Hypothalamus (tissue), 51 donors: ENCODE data around the gene WDR77.

ENCODE experiments used
- DNase-seq, 51 donors: peaks; one replicate each; lab custom pipeline; 2025; lab: John Stamatoyannopoulos, UW

Gene WDR77

GRCh38 chr1:111441573-111442192 is 7.4 kb downstream of the WDR77 start:
- DNase-seq = no peak

GRCh38 chr1:111439461-111440351 is 9.3 kb downstream of the WDR77 start:
- DNase-seq = no peak

DNA sequence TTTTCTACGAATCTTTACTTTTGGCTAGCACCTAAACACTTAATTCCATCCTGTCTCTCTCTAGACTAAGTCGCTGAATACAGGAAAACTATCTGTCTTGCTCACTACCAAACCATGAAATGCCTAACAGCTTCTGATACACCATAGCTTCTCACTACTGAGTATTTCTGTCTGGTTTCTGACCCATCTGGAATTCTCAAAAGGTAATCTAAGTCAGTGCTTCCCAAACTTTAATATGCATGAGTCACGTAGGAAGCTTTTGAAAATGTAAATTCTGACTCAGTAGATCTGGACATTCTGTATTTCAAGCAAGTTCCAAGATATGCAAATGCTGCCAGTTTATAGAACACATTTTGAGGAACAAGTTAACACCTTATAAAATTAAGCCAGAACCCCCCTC is 12.3 kb downstream of the WDR77 start:
- no peak for DNase-seq

DNA sequence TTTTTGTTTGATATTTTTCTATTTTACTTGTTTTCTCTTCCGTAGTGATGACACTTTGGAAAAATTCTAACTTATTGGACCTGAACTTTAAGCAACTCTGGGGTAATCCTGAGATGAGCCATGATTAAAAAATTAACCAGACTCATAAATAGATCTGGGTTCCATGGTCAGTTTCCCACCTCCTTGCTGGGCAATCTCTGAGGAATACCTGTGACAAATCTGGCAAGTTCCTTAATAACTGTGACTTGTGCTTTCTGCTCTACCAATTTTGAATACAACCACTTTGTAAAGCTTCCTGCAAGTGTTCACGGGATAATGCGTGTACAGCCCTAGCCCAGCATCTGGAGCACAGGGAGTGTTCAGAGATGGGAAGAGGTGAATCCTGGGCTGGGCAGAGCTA is 24.8 kb downstream of the WDR77 start:
- DNase-seq = no peak

DNA sequence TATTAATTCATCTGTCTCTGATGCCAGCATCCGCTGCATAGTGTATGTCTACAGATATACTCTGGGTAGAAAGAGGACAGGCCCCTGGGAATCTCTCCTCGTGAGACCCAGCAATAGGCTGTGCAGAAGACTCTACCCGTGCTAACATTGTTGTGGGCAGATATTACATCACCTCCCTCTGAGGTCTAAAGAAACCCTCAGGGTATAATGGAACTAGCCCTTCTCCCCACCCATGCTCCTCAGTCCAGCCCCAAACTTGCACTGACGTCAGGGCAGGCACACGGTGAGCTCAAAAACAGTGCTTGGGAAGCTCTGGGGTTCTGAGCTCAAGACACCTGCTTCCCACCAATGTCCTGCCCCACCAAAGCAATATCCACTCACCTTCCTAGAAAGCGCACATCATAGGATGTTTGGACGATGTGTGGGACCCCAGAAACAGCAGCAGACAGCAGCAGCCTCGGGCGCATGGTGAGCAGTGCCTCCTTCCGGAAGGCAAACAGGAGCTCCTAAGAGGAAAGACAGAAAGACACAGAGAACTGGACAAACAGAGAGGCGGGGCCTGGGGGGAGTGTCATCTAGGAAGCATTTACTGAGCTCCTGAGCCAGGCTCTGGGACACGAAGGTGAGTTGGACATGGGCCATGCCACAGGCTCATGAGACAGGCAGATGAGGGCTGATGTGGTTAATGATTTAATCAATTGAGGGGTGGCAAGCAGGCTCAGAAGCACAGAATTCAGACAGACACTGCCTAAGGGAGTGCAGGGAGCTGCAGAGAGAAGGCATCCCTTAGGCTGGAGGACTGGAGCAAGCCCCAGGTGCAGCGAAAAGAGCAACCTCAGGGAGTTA is 26.3 kb downstream of the WDR77 start:
- DNase-seq = no peak

DNA sequence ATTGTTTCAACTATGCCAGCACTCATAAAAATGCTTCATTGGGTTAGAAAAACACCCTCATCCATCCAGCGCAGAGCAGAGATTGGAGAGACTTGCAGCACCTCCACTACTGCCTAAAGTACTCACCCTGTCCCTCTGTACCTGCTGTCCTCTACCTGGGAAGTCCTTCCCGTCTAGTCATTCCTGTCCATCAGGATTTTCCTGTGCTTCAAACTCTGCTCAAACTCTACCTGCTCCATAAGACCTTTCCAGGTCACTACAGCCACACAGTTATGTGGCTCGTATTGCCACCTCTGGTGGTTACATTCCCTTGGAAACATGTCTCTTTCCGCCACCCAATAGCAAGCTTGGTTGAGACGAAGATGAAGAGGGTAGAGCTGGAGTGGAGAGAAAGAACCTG is 28.7 kb downstream of the WDR77 start:
- DNase-seq = no peak

DNA sequence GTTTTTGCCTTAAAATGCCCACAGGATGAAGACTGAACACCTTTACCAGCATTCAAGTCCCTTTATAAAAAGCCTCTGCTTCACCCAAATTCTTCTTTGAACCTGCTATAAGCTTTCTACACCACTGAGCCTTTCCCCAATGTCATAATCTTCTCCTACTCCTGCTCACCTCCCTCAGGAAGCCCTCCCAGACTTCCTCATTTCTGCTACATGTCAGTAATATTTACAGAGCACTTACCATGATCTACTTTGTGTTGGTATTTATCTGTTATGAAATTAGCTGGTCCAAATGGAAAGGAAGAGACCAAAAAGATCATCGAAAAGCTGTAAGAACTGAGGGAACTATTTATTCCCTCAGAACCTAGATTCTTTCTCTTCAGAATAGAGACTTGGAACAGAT is 30.0 kb downstream of the WDR77 start:
- no peak for DNase-seq

DNA sequence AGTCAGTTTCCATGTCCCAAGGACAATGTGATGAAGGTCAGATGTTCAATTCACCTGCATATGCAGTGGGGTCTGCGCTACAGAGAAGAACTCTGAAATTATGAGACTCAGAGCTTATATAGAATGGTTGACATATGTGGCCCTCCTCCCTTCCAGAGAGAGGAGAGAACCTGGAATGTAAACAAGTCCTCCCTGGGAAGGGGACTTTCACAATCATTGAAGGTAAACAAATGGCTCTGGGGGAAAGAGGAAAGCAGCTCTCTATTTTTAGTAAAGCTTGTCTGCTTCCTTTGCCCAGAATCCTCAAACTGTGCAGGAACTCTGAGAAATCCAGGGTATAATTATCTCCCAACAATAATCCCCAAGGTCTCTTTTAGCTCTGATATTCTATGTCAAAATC is 31.3 kb downstream of the WDR77 start:
- no peak for DNase-seq

- no peak for DNase-seq
Measured at GRCh38 chr1:111415461-111415860, 33.6 kb downstream of the WDR77 start.

DNA sequence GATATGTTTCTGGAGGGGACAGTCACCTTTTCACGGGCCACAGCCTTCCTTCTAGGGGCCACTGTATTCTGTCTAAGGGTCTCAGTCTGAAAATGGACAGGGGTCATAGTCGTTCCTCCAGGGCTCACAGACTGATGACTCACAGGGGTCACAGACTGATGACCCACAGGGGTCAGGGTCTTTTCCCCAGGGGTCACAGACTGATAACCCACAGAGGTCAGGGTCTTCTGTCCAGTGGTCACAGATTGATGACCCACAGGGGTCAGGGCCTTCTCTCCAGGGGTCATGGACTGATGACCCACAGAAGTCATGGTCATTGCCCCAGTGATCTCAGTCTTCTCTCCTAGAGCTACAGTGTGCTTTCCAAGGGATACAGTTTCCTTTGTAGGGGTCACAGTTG is 34.3 kb downstream of the WDR77 start:
- no peak for DNase-seq

DNA sequence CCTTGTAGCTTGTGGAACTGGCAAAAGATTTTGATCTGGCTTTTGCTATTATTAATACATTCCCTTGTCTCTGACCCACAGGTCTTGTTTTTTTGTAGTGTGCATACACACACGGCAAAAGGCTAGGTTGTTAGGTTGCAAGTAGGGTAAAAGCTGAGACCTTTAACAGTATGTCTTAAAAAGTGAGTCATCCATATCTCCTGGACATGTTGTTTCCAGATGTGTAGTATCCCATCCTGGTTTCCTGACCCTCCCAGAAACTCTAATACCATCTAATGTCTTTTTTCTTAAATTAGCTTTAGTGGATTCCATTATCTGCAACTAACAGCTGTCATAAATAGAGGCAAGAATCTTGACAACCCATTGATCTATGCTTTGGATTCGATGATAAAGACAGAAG is 36.2 kb downstream of the WDR77 start:
- DNase-seq = no peak

- DNase-seq = no peak
Measured at GRCh38 chr1:111407301-111407700, 41.8 kb downstream of the WDR77 start.

DNA sequence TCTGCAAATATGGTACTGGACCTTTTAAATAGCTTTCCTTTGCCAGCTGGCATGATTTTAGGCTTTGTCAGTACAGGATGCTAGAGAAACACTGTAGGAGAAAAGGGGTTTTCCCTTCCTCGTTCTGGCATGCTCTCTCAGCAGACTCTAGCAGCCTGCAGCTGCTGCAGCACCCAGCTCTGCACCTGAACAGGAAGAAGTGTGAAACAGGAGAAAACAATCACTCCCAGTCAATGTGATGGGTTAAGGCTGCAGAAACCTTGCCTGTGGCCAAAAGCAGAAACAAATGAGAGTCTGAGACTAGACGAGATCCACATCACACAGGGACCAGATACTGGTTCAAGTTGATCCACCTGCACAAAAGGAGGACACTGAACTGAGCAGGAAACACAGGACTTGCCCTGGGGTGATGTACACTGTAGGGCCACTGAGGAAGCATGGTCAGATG is 42.7 kb downstream of the WDR77 start:
- no peak for DNase-seq

- no peak for DNase-seq
Measured at GRCh38 chr1:111404588-111404987, 44.5 kb downstream of the WDR77 start.

DNA sequence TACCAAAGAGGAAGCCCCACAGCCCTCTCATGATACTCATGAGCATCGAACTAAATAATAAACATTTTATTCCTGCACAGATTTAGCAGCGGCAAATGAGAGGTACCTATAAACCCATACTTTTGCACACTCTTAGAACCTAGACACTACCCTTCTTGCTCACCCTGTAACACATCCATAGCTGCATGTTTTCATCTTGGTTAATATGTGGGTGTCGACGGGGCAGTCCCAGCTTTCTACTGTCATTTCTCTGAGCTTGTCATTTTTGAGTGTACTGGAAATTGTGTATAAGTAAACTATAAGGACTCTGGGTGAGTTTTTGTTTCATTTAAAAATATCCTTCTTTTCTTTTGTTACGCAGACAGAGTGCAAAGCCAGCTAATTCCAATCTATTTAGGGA is 47.0 kb downstream of the WDR77 start:
- DNase-seq = no peak

GRCh38 chr1:111399792-111400610 is 49.1 kb downstream of the WDR77 start:
- peak in 24 of 51 donors; percentile 1 to 60 (median 13) for DNase-seq

- no peak for DNase-seq
Measured at GRCh38 chr1:111392460-111392945, 56.6 kb downstream of the WDR77 start.

GRCh38 chr1:111392042-111392441 is 57.0 kb downstream of the WDR77 start:
- no peak for DNase-seq
